HepG2 (cell line): ENCODE data around the gene IQCK. TPM values are rescaled to one million over a fixed set of nuclear protein-coding genes. Genes with fewer than 3 reads are reported as not detected.

Source experiments
- ETV5 ChIP-seq: IDR thresholded peaks from 2 replicates; pipeline ENCODE4 v1.6.1; 2018; ENCODE audit warnings: missing biosample characterization, missing genetic modification reagents, inconsistent platforms, borderline replicate concordance
- FOXK2 ChIP-seq: fragments of 450-650 bp; IDR thresholded peaks from 2 replicates; pipeline ENCODE4 v1.6.1; 2016
- HDAC2 ChIP-seq: sonication (generic); formaldehyde crosslinking; IDR thresholded peaks from 2 replicates; pipeline ENCODE4 v1.4.0; 2020; ENCODE audit warnings: missing genetic modification reagents
- MTF1 ChIP-seq: sonication (generic); formaldehyde crosslinking; IDR thresholded peaks from 2 replicates; pipeline ENCODE4 v1.5.0; 2020; ENCODE audit warnings: missing genetic modification reagents
- NFE2L2 ChIP-seq: fragments of 150-350 bp; IDR thresholded peaks from 2 replicates; pipeline ENCODE4 v1.6.1; 2014; ENCODE audit warnings: low read length
- NR2F1 ChIP-seq, 2 experiments: fragments of 450-650 bp in 1 of 2; formaldehyde crosslinking in 1 of 2; IDR thresholded peaks; 2 replicates each; pipeline versions ENCODE4 v1.5.0 to v1.6.1; 2016 to 2020; ENCODE audit warnings: mild to moderate bottlenecking in 1 of 2, missing compliant biosample characterization in 1 of 2, missing genetic modification reagents in 1 of 2, moderate library complexity in 1 of 2
- PAF1 ChIP-seq: IDR thresholded peaks from 2 replicates; pipeline ENCODE4 v1.6.1; 2016; ENCODE audit warnings: missing genetic modification reagents, missing compliant biosample characterization
- POLR2G ChIP-seq: fragments of 200-400 bp; formaldehyde crosslinking; IDR thresholded peaks from 2 replicates; pipeline ENCODE4 v1.6.1; 2018; ENCODE audit warnings: mild to moderate bottlenecking, low read depth, low read length, moderate library complexity
- SAP130 ChIP-seq: IDR thresholded peaks from 2 replicates; pipeline ENCODE4 v1.6.1; 2016; ENCODE audit warnings: low read depth
- TOPORS ChIP-seq: sonication (generic); formaldehyde crosslinking; IDR thresholded peaks from 2 replicates; pipeline ENCODE4 v1.8.0; 2023; ENCODE audit warnings: mild to moderate bottlenecking, missing genetic modification reagents
- ZNF121 ChIP-seq: sonication (generic); formaldehyde crosslinking; IDR thresholded peaks from 2 replicates; pipeline ENCODE4 v1.5.0; 2020; ENCODE audit warnings: mild to moderate bottlenecking, missing genetic modification reagents
- ZNF652 ChIP-seq: IDR thresholded peaks from 2 replicates; pipeline ENCODE4 v1.6.1; 2016; ENCODE audit warnings: low read depth, borderline replicate concordance
- ZSCAN9 ChIP-seq: IDR thresholded peaks from 2 replicates; pipeline ENCODE4 v1.6.1; 2016; ENCODE audit warnings: borderline replicate concordance
- polyA plus RNA-seq, 8 experiments: library from polyadenylated mRNA; depleted of rRNA in 3 of 8; stranded (reverse) in 7 of 8; unstranded in 1 of 8; fragments of >200 nt; fragmentation: Illumina TruSeq in 4 of 8; extraction: Trizol in 4 of 8; gene quantifications; 2 replicates each; pipeline versions ENCODE4 v1.2.1 to v1.2.3, GENCODE V29; 2011 to 2016; ENCODE audit warnings: low read depth in 4 of 8, missing spikeins in 1 of 8, mixed read lengths in 1 of 8; ENCODE audit not compliant: insufficient read depth in 1 of 8
- total RNA-seq, 5 experiments: library from RNA; depleted of rRNA; stranded (reverse); fragments of >200 nt; fragmentation: Illumina TruSeq; extraction: Trizol; gene quantifications; 2 replicates each; pipeline ENCODE4 v1.2.3, GENCODE V29; 2016; ENCODE audit warnings: low read depth in 1 of 5
- TF ChIP-seq, protein P1 (sequence below): IDR thresholded peaks from 2 replicates; pipeline ENCODE4 v1.6.1; 2016; ENCODE audit warnings: low read depth, missing genetic modification reagents, missing compliant biosample characterization
- TF ChIP-seq, protein P2 (sequence below): sonication (generic); formaldehyde crosslinking; conservative IDR thresholded peaks from 2 replicates; pipeline ENCODE4 v1.4.0; 2020; ENCODE audit warnings: missing genetic modification reagents
- TF ChIP-seq, protein P3 (sequence below): sonication (generic); formaldehyde crosslinking; IDR thresholded peaks from 2 replicates; pipeline ENCODE4 v1.5.1; 2020; ENCODE audit warnings: missing genetic modification reagents, mild to moderate bottlenecking, borderline replicate concordance
- TF ChIP-seq, protein P4 (sequence below): IDR thresholded peaks from 2 replicates; pipeline ENCODE4 v1.6.1; 2016; ENCODE audit warnings: low read depth, control low read depth
- TF ChIP-seq, protein P5 (sequence below): sonication (generic); formaldehyde crosslinking; IDR thresholded peaks from 2 replicates; pipeline ENCODE4 v1.5.0; 2020; ENCODE audit warnings: missing genetic modification reagents
- TF ChIP-seq, protein P6 (sequence below): sonication (generic); formaldehyde crosslinking; IDR thresholded peaks from 2 replicates; pipeline ENCODE4 v1.8.1; 2023; ENCODE audit warnings: mild to moderate bottlenecking, moderate library complexity, missing genetic modification reagents

Gene IQCK
- total and polyA plus RNA-seq, 2 of the 13 experiments (the other 11 are each of a cell fraction or from before 2014, with no cell fraction given): 5.1 to 7.3 TPM

DNA sequence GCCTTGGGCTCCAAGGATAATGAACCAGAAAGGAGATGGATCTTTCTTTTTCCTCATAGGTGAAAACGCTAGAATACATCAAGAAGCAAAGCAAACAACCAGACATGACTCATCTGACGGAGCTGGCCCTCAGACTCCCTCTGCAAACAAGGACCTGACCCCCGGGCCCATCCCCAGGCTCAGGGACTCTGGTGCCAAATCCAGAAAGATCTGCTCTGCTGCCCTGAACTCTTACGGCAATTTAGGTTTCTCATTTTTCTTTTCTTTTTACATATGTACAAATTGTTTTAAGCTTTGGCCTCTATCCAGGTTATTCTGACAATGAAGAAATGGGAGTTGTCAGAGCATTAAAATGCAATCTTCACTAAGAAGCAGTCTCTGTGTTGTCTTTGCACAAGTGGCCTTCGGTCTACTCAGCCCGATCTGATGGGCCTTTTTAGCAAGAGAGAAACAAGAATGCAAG is 17.7 kb upstream of the IQCK start (continued):
- TF ChIP-seq, protein P1, sequence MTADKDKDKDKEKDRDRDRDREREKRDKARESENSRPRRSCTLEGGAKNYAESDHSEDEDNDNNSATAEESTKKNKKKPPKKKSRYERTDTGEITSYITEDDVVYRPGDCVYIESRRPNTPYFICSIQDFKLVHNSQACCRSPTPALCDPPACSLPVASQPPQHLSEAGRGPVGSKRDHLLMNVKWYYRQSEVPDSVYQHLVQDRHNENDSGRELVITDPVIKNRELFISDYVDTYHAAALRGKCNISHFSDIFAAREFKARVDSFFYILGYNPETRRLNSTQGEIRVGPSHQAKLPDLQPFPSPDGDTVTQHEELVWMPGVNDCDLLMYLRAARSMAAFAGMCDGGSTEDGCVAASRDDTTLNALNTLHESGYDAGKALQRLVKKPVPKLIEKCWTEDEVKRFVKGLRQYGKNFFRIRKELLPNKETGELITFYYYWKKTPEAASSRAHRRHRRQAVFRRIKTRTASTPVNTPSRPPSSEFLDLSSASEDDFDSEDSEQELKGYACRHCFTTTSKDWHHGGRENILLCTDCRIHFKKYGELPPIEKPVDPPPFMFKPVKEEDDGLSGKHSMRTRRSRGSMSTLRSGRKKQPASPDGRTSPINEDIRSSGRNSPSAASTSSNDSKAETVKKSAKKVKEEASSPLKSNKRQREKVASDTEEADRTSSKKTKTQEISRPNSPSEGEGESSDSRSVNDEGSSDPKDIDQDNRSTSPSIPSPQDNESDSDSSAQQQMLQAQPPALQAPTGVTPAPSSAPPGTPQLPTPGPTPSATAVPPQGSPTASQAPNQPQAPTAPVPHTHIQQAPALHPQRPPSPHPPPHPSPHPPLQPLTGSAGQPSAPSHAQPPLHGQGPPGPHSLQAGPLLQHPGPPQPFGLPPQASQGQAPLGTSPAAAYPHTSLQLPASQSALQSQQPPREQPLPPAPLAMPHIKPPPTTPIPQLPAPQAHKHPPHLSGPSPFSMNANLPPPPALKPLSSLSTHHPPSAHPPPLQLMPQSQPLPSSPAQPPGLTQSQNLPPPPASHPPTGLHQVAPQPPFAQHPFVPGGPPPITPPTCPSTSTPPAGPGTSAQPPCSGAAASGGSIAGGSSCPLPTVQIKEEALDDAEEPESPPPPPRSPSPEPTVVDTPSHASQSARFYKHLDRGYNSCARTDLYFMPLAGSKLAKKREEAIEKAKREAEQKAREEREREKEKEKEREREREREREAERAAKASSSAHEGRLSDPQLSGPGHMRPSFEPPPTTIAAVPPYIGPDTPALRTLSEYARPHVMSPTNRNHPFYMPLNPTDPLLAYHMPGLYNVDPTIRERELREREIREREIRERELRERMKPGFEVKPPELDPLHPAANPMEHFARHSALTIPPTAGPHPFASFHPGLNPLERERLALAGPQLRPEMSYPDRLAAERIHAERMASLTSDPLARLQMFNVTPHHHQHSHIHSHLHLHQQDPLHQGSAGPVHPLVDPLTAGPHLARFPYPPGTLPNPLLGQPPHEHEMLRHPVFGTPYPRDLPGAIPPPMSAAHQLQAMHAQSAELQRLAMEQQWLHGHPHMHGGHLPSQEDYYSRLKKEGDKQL (CRISPR knock-in tag): no peak
- TF ChIP-seq, protein P2, sequence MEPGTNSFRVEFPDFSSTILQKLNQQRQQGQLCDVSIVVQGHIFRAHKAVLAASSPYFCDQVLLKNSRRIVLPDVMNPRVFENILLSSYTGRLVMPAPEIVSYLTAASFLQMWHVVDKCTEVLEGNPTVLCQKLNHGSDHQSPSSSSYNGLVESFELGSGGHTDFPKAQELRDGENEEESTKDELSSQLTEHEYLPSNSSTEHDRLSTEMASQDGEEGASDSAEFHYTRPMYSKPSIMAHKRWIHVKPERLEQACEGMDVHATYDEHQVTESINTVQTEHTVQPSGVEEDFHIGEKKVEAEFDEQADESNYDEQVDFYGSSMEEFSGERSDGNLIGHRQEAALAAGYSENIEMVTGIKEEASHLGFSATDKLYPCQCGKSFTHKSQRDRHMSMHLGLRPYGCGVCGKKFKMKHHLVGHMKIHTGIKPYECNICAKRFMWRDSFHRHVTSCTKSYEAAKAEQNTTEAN (CRISPR knock-in tag): 0 out of 2 replicates have a peak, but pooled peaks have one; percentile 40
- TF ChIP-seq FOXK2 (no peak), ZNF121 (peak; percentile 52; the same call in 1 of the 2 replicates), SAP130 (CRISPR knock-in tag) (peak; percentile 24; the same call in 1 of the 2 replicates), ZNF652 (CRISPR knock-in tag) (no peak), TOPORS (no peak), ETV5 (no peak), POLR2G (peak; percentile 30; the same call in 1 of the 2 replicates), ZSCAN9 (CRISPR knock-in tag) (0 out of 2 replicates have a peak, but pooled peaks have one; percentile 37), NFE2L2 (no peak), PAF1 (CRISPR knock-in tag) (no peak), MTF1 (no peak), HDAC2 (CRISPR knock-in tag) (0 out of 2 replicates have a peak, but pooled peaks have one; percentile 30), NR2F1 (CRISPR knock-in tag; IDR thresholded peaks at IDR 0.05) (peak; percentile 51 to 80; a peak in 3 of 4 replicates)
- TF ChIP-seq, protein P3, sequence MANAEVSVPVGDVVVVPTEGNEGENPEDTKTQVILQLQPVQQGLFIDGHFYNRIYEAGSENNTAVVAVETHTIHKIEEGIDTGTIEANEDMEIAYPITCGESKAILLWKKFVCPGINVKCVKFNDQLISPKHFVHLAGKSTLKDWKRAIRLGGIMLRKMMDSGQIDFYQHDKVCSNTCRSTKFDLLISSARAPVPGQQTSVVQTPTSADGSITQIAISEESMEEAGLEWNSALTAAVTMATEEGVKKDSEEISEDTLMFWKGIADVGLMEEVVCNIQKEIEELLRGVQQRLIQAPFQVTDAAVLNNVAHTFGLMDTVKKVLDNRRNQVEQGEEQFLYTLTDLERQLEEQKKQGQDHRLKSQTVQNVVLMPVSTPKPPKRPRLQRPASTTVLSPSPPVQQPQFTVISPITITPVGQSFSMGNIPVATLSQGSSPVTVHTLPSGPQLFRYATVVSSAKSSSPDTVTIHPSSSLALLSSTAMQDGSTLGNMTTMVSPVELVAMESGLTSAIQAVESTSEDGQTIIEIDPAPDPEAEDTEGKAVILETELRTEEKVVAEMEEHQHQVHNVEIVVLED (CRISPR knock-in tag): 0 out of 2 replicates have a peak, but pooled peaks have one; percentile 28
- TF ChIP-seq, protein P4, sequence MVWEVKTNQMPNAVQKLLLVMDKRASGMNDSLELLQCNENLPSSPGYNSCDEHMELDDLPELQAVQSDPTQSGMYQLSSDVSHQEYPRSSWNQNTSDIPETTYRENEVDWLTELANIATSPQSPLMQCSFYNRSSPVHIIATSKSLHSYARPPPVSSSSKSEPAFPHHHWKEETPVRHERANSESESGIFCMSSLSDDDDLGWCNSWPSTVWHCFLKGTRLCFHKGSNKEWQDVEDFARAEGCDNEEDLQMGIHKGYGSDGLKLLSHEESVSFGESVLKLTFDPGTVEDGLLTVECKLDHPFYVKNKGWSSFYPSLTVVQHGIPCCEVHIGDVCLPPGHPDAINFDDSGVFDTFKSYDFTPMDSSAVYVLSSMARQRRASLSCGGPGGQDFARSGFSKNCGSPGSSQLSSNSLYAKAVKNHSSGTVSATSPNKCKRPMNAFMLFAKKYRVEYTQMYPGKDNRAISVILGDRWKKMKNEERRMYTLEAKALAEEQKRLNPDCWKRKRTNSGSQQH (CRISPR knock-in tag): no peak
- TF ChIP-seq, protein P5, sequence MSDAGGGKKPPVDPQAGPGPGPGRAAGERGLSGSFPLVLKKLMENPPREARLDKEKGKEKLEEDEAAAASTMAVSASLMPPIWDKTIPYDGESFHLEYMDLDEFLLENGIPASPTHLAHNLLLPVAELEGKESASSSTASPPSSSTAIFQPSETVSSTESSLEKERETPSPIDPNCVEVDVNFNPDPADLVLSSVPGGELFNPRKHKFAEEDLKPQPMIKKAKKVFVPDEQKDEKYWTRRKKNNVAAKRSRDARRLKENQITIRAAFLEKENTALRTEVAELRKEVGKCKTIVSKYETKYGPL (CRISPR knock-in tag): no peak; the same call in 1 of the 2 replicates
- TF ChIP-seq, protein P6, sequence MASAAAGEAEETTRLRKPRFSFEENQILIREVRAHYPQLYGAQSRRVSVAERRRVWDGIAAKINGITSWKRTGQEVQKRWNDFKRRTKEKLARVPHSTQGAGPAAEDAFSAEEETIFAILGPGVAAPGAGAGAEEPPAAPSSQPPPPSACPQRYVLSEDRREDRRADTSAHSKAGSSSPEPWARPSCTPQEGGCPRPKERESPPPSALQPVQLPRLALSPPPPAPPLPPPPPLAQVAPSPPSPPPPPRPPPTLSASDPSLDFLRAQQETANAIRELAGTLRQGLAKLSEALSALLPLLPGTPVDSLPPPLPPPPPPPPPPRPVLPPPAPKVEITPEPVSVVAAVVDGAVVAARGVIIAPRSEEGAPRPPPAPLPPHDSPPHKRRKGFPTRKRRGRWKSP: no peak
